ENCODE data around the gene MACF1. TPM values are rescaled to one million over a fixed set of nuclear protein-coding genes. Genes with fewer than 3 reads are reported as not detected.

MACF1 gene
- polyA plus RNA-seq, 1 of the 3 experiments (the other 2 are of a cell fraction): 37.6 TPM

GRCh38 chr1:39508857-39509305 lies 304.4 kb downstream of the MACF1 start:
- H3K9me3 ChIP-seq: no peaks in the 10 kb centered on the region
- no peak overlapping the region for H3K9ac ChIP-seq
- no peaks in the 10 kb centered on the region for H3K4me1 ChIP-seq (ENCODE audit: control insufficient read depth in 1 of 2, insufficient read depth in 2 of 2, low read depth in 1 of 2, low read length in 1 of 2)
- WGBS (ENCODE audit: low lambda C conversion rate): 84% methylated on average over 10 of the region's 11 CpGs
- no peak overlapping the region for H3K4me3 ChIP-seq (ENCODE audit: low read depth in 2 of 2, low read length in 1 of 2)
- no peak overlapping the region for H3K4me2 ChIP-seq
- DNase-seq: peak; percentile 54
- no peak overlapping the region for H2AFZ ChIP-seq (ENCODE audit: low read depth)
- no peaks in the 10 kb centered on the region for H3K79me2 ChIP-seq (ENCODE audit: insufficient read depth)
- no peaks in the 10 kb centered on the region for H3K36me3 ChIP-seq (replicated peaks in 1 of 2; ENCODE audit: control insufficient read depth in 1 of 2, insufficient read depth in 2 of 2, low read length in 1 of 2)
- CTCF ChIA-PET: interaction anchor here (0.9 to 2.0 kb wide), 2 partner anchors 29 to 31 kb away, joined by 3 to 8 read pairs; no protein-coding TSS in a partner anchor
- no peaks in the 10 kb centered on the region for H3F3A ChIP-seq (replicated peaks; ENCODE audit: insufficient read depth)
- H3K27me3 ChIP-seq (ENCODE audit: insufficient read depth): no peaks in the 10 kb centered on the region; the same call in 1 of the 2 replicates
- no peak overlapping the region for H3K27ac ChIP-seq (ENCODE audit: low read depth in 2 of 2, low read length in 1 of 2)
- no peaks in the 10 kb centered on the region for H4K20me1 ChIP-seq (ENCODE audit: insufficient read depth)
- no peaks in the 10 kb centered on the region for H3K9me2 ChIP-seq
- TF ChIP-seq IRF3 (IDR thresholded peaks at IDR 0.05; ENCODE audit: low read depth, low read length) (no peak), CTCF (IDR thresholded peaks at IDR 0.05) (no peak), FOXJ3 (CRISPR knock-in tag; IDR thresholded peaks at IDR 0.05) (no peak), GABPA (IDR thresholded peaks at IDR 0.05; ENCODE audit: low read depth) (no peak), FOSL2 (IDR thresholded peaks at IDR 0.05; ENCODE audit: borderline replicate concordance, low read depth) (no peak), EZH2phosphoT487 (IDR thresholded peaks at IDR 0.05; ENCODE audit: borderline replicate concordance, low read depth) (no peak), USF2 (IDR thresholded peaks at IDR 0.05; ENCODE audit: borderline replicate concordance, low read depth, low read length) (no peak), JUND (IDR thresholded peaks at IDR 0.05) (no peak), NRF1 (IDR thresholded peaks at IDR 0.05; ENCODE audit: low read depth, low read length) (no peak), FOXM1 (IDR thresholded peaks at IDR 0.05; ENCODE audit: low read depth) (no peak), CHD2 (IDR thresholded peaks at IDR 0.05; ENCODE audit: low read length, partially characterized antibody) (no peak), USF1 (IDR thresholded peaks at IDR 0.05; ENCODE audit: borderline replicate concordance, low read depth) (no peak)
- POLR2A ChIA-PET: no interaction called here

All from SK-N-SH (cell line).